GM06990 (cell line): ENCODE measurements around the gene ARHGAP8.

Experiments
- DNase-seq: peaks from one replicate; pipeline ENCODE4 v3.0.0-alpha.2; 2011; ENCODE audit not compliant: insufficient read length; ENCODE audit errors: extremely low read depth
- H3K27me3 ChIP-seq: replicated peaks from 2 replicates; pipeline ENCODE4 v1.6.0; 2011; ENCODE audit warnings: low read length; ENCODE audit not compliant: control insufficient read depth, insufficient read depth
- H3K36me3 ChIP-seq: 2 replicates; pipeline ENCODE4 v1.5.1; 2011; ENCODE audit warnings: low read length; ENCODE audit not compliant: control insufficient read depth, insufficient read depth
- H3K4me3 ChIP-seq: replicated peaks from 2 replicates; pipeline ENCODE4 v1.5.1; 2011; ENCODE audit warnings: low read depth, mild to moderate bottlenecking, control low read depth, low read length
- CTCF ChIP-seq: IDR thresholded peaks from 2 replicates; pipeline ENCODE4 v1.5.1; 2011; ENCODE audit warnings: low read length, control low read depth, mild to moderate bottlenecking, inconsistent platforms; ENCODE audit not compliant: insufficient read depth, poor library complexity, severe bottlenecking

ARHGAP8 gene

GRCh38 chr22:44882226-44882905 lies 130.0 kb downstream of the ARHGAP8 start:
- Histone ChIP-seq H3K4me3 (no peak overlapping the region), H3K27me3 (no peaks in the 10 kb centered on the region), H3K36me3 (no peaks in the 10 kb centered on the region)
- TF ChIP-seq CTCF: no peak
- no peak for DNase-seq

- no peak for TF ChIP-seq CTCF
- Histone ChIP-seq H3K36me3 (no peaks in the 10 kb centered on the region), H3K4me3 (no peak overlapping the region), H3K27me3 (no peaks in the 10 kb centered on the region)
- DNase-seq: no peak
Measured at GRCh38 chr22:44883011-44883421, 130.6 kb downstream of the ARHGAP8 start.

- no peaks in the 10 kb centered on the region for H3K36me3 ChIP-seq
- no peak for DNase-seq
- TF ChIP-seq CTCF: no peak
- no peaks in the 10 kb centered on the region for H3K27me3 ChIP-seq
- no peak overlapping the region for H3K4me3 ChIP-seq
Measured at GRCh38 chr22:44884562-44884961, 132.2 kb downstream of the ARHGAP8 start.

GRCh38 chr22:44884968-44885805 lies 132.8 kb downstream of the ARHGAP8 start:
- H3K27me3 ChIP-seq: no peaks in the 10 kb centered on the region
- no peak for DNase-seq
- H3K4me3 ChIP-seq: no peak overlapping the region
- no peak for TF ChIP-seq CTCF
- H3K36me3 ChIP-seq: no peaks in the 10 kb centered on the region

- TF ChIP-seq CTCF: no peak
- Histone ChIP-seq H3K36me3 (no peaks in the 10 kb centered on the region), H3K27me3 (no peaks in the 10 kb centered on the region), H3K4me3 (no peak overlapping the region)
- no peak for DNase-seq
Measured at GRCh38 chr22:44885806-44886360, 133.5 kb downstream of the ARHGAP8 start.
